Activated CD4-positive, CD25-positive, alpha-beta regulatory T cell treated with anti-CD3 and anti-CD28 coated beads, Interleukin-2, amount 50 U/mL, for 24 hours (primary cell): ENCODE data around the gene ERG.

ENCODE experiments used
- ATAC-seq, 2 donors: fragments of 150-1000 bp; cut with Tn5 transposase; one replicate each; pipeline ENCODE4 v1.10.0; 2021; ENCODE audit warnings: mild to moderate bottlenecking in 1 of 2, moderate library complexity in 1 of 2

The ERG gene

DNA sequence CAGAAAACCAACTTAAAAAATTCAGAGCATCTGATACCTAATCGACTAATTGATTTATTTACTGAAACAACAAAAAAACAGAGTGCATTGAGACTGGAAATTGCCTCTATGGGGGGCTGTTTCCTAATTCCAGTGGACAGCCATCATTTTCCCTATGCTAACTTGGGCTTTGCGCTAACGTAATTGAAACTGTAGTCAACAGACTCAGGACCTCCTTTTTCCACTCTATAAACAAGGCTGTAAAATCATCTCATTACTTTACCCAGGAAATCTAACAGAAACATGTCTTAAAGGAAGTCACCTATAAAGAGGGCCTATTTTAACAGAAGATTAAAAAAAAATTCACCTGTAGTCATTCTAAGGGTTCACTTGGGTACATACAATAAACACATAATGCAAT lies 2.1 kb downstream of the ERG start:
- no peak for ATAC-seq

DNA sequence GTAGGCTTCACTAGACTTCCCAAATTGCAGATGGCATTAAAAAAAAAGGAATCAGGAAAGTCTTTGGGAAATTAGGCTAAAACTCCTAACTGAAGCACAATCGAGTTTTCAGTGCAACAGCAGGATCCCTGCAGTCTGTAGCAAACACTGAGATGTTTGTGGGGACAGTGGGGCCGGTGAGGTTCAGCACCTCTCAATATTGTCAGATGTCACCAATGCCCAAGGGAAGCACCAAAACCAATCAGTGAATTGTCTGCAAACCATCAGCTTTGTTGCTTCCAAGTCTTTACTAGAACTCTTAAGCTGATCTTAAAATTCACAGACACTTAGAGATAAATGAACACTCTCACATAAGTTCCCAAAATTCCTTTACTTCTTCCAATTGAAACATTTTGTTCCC lies 2.6 kb downstream of the ERG start:
- no peak for ATAC-seq

DNA sequence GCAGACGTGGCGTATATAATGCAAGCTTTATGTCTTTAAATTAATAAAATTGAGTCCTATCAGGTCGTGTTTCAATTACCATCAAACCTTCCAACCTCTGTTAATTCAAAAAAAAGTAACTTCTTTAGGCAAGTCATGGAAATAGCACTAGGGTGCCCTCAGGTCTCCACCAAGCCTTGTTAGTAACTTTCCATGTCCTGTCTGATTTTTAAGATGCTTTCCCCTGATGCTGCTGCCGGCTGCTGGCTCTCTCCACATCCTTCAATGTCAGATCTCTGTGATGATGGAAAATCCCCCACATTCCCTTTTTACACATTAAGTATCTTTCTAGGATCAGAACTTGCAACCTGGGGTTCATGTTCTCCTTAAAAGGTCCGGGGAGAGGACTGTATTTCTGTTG lies 3.0 kb downstream of the ERG start:
- ATAC-seq = no peak

DNA sequence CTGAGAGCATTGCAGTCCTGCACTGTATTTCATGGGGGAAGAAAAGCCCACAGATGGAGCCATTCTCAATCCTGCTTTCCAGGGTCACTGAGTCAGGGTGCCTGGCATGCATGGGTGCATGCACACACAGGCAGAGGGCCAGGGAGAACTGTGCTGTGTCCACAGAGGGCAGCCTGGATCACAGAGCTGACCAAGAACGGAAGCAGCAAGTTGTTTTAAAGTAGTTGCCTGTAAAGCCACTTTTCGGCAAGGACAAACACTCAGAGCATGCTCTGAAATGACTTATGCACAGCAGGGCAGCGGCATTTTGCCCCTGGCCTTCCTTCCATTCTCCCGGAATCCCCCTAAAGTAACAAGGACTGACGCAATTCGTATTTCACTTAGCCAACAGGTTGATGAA lies 3.6 kb downstream of the ERG start:
- no peak for ATAC-seq

DNA sequence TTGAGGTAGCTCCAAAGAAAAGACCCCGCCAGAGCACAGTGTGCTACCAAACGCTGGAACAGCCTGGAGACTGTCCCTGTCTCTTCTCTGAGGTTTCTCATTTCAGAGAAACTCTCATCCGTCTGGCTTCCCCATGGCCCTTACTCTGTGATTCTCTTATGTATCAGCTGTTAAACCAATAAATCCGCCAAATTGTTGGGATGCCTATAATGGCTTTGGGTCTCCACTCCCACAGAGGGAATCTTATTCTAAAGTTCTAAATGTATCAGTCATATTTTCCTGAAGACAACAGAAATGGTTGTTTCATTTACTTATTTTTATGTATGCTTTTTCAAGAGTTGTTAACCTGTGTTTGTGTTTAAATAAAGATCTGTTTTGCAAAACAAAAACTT lies 4.0 kb downstream of the ERG start:
- ATAC-seq = no peak

DNA sequence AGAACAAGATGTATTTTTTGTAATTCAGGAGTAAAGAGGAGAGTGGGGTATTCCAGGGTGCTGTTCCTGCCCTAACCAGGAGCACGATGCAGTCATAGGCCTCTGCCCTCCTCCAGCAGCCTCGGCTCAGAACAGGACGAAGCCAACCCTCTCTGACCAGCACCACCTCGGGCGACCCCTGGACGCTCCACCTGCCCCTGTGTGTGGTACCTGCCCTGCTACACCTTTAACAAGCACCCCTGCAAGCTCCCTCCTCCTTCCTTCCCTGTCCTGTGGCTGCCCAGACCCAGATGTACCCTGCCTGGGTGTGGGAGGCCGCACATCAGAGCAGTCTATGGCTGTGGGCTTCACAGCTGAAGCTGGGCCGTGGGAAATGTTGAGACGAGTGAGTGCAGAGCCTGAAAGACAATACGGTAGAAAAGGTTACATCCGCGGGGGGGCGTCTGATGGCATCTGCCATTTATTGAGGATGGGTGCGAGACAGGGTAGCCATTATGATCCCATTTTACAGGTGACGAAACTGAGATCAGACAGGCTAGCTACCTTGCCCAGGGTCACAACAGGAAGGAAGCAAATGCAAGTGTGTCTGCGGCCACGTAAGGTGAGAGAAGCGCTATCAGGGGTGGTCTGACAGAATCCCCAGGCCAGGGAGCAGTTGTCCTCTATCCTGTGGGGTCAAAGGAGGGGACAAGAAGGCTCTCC lies 4.6 kb downstream of the ERG start:
- ATAC-seq = no peak

DNA sequence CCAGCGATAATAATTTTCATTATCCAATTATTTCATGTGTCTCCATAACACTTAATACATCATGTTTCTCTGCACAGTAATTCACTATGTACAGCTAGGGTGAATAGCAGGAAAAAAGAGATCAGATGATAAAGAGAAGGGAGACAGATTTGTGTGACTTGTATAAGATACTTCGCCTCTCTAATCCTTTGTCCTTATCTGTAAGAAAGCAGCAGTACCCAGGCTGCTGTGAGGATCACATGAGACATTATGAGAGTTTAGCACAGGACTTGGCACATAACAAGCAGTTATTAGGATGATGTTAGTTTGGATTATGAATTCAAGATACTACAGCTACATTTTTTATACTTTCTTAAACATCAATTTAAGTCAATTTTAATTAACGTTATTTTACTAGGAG lies 6.3 kb downstream of the ERG start:
- ATAC-seq = no peak

DNA sequence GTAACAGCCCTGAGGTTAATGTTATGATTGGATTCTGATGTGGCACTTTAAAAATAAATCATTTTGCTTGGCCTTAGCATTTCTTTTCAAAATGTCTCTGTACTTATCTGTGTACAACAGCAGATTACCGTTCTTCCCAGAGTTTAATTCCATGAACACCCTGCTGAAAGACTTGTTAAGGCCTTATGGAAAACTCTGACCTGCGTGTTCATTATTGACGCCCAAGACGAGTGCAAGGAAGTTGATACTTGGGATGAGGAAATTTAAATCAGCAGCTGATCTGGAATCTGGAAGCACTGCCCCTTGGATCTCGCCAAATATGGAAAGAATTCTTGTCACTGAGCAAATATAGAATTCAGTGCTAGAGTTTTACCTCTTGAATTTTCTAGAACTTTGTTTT lies 6.7 kb downstream of the ERG start:
- ATAC-seq = no peak

DNA sequence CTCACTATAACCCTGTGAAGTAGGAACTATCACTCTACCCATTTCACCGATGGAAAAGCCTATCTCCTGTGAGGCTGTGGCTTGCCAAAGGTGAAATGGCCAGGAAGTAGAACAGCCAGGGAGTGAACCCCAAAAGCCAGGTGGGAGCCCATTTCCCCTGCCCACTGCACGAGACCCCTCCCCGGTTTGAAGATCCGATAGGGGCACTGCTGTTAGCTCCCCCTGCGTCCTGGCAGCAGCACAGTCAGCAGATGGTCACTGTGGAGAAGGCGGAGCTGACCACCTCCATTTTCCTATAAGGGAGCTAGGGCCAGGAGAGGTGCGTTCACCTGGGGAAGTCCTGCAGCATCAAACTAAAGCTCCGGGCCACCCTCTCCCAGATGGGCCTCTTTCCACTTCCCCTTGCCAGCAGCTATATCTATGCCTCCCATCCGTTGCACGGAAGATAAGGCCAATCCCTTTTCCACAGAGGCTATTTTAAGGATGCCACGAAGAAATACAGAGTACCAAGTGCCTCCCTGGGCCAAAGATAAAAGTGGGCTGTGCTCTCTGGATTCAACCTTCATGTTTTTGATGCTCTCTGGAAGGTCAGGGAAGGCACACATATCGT lies 7.8 kb downstream of the ERG start:
- no peak for ATAC-seq

DNA sequence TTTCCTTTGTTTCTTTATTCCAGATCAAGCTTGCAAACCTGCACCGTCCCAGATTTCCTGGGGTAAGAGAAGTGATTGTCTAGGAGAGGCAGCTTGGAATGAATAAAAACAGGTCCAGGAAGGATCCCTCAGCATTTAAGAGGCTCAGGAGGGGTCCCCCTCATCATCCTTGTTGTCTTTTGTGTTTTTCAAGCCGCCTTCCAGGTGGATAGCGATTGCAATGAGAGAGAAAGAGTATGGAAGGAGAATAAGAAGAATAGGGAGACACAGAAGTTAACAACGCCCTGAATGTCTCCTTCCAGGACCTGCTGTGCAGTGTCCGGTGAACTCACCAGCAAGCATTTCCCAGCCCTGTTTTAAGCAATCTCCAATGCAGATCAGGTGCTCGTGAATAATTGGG lies 8.5 kb downstream of the ERG start:
- ATAC-seq = no peak

DNA sequence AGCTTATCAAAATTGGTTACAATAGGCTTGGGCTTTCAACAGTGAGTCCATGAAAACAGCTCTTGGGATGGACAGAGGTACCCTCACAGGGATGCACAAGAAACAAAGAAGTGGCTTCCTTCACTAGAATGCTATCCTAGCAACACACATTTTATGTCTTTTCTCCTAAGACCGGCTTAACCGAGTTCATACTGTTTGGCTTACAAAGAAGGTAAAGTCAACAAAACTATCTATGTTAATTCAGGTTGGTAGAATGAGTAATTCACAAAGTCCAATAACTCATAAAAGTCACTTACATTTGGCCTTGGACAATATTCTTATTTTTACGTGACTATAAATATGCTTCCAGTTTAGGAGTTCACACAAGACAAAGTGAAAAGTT lies 9.0 kb downstream of the ERG start:
- ATAC-seq = no peak

DNA sequence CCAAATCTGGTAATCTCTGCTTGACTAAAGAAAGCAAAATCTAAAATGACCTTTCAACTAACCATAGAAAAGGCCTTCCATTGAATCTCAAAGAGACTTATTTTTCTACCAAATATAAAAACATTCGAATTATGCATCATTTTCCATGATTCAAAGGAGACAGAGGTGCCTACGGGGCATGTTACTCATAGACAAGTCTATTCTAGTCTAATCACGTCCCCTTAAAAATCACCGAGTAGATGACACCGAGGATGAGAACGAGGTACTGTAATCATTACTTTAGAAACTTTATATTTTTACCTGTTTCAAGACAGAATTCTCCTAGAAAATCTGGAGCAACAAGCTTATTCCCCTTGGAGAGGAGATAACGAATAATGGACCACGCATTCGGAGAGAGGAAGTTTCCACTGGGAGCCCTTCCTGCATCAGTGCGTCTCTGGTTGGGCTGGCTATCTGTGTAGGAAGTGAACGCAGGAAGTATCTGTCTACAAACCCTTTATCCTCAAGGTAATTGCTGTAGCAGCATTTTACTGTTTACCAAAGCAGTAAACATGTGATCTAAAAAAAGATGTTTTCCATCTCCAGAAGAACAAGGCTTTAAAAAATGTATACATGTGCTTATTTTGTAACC lies 9.5 kb downstream of the ERG start:
- no peak for ATAC-seq

DNA sequence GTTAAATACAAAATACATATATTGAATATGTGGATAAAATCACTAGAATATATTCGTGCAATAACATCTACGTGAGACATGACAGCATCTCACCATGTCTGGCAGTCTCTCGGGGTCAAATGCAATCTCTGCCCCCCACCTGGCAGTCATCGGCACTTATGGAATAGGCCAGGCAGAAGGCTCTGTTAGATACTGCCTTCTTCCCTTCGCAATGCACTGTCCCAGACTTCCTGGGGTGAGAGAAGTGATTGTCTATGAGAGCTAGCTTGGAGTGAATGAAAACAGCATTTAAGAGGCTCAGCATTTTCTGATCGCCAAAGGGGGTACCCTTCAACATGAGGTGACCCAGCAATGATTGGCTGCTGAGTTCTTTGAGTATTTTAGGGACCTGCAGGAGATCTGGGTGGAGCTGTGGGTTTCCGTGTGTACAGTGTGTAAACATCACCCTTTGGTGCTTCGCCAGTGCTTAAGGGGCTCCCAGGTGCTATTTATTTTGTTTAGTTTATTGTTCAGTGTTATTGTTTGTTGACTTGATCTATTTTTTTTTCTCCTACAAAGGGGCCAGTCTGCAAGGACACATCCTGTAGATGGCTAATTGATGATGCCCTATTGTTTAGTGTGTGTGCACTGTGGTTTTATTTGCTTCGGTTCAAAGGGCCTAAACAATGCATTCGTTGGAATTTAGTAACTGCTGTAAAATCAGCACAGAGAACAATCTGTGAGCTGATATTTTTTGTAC lies 10.2 kb downstream of the ERG start:
- no peak for ATAC-seq

DNA sequence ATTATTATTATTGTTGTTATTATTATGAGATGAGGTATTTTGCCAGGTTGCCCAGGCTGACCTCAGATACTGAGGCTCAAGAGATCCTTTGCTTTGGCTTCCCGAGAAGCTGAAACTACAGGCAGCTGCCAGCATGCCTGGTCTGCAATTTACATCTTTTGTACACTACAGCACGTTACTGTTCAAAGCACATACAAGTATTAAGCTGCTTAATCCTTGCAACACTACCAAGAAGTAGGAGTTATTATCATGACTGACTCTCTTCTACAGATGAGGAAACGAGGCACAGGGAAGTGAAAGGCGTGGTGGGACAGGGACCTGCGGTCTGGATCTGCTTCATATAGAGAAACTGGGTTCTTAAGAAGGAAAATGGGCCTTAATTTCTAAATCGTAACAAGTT lies 11.6 kb downstream of the ERG start:
- no peak for ATAC-seq

DNA sequence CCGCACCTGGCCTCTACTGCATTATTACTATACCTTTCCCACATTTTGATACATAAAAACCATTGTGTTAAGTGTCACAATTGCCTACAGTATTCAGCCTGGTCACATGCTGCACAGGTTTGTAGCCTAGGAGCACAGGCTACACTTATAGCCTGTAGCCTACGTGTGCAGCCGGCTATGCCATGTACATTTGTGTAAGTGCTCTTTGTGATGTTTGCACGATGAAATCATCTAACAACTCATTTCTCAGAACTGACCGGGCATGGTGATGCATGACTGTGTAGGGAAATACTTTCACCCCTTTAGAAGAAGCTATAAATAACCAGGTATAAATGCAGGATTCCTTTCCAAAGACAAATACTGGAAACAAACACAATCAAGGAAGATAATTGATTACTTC lies 12.1 kb downstream of the ERG start:
- ATAC-seq = no peak

DNA sequence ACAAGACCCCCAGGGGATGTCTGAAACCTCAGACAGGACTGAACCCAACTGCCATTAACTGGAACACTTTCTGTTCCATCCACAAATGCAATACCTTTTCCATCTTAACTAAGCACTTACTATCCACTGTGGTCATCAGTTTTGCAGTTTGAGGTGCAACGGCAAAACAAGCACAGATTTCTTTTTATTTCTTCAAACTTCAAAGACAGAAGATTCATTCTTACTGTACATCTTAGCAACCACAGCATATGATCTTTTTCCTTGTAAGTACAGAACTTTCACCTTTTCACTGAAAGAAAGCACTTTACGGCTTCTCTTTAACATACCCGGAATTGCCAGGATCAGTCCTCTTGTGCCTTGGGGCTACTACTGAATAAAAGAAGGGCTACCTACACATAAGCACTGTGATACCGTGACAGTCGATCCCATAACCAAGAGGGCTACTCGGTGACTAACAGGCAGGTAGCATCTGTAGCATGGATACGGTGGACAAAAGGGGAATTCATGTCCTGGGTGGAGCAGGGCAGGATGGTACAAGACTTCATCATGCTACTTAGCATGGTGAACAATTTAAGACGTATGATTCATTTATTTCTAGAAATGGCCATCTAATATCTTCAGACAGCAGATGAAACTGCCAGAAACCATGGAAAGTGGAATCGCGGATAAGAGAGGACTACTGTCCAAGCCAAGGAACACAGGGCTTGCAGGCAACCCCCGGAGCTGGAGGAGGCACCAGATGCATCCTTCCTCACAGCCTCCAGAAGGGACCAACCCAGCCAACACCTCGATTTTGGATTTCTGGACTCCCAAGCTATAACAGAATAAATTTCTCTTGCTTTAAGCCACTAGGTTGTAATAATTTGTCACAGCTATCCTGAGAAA lies 18.4 kb downstream of the ERG start:
- ATAC-seq = no peak

DNA sequence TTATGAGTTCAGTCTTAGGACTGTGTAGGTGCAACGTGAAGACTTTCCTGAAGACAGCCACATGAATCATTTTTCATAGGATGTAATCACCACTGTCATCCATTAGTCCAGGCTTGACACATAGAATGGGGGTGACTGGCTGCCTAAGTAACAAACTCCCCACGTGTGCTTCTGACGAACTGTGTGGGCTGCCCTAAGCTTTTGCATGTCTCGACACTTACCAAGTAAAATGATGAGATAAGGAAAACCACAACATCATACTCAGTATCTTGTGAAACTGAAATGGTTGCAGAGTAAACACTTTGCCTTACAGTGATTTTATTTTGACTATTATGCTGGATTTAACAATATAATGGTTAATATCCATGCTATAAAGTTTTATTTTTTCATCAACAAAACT lies 19.5 kb downstream of the ERG start:
- ATAC-seq = peak; percentile 41 to 43

DNA sequence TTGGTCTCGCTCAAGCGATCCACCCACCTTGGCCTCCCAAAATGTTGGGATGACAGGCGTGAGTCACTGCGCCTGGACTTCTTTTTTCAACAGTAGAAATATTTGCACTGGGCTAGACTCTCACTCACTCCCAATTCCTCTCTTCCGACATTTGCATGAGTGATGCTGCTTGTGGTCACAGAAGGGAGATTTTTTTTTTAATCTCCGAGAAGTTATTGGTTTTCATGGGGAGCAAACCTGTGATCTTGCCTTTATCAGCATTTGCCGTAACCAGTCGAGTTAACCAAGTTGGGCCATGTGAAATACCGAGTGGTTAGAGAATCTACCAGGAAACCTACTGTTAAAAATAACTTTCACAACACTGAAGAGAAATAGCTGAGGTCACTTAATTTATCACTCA lies 21.1 kb downstream of the ERG start:
- ATAC-seq = no peak

DNA sequence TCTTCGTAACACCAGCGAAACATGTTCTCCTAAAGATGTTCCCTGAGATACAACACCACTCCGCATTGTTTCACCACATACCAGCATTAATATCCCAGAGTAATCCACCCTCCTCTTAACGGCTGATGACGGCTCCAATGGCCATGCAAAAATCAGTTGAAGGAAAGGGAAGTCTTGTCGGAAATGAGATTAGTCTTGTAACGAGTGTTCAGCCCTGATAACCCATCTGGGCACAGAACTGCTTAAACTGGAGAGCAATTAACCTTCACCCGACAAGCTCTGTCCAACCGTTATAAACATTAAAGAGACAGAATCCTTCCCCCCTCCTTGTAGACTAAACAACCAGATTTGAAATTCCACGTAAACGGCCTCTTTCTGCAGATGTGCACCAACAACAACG lies 21.9 kb downstream of the ERG start:
- ATAC-seq = no peak

DNA sequence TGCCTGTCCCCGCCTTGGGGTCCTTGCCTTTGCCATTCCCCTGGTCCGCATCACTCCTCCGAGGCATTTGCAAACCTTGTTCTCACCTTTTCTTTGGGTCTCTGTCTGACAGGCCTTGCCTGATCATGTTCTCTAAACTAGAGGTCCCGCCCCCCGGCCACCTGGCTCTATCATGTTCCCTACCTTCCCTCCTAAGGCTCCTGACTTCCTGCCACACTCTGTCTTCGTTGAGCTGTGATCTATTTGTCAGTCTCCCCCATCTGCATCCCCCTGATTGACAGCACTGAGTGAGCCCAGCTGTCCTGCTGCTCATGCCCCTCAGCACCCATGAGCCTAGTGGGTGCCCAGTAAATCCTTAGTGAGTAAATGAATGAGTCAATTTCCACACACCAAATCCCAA lies 22.8 kb downstream of the ERG start:
- no peak for ATAC-seq

DNA sequence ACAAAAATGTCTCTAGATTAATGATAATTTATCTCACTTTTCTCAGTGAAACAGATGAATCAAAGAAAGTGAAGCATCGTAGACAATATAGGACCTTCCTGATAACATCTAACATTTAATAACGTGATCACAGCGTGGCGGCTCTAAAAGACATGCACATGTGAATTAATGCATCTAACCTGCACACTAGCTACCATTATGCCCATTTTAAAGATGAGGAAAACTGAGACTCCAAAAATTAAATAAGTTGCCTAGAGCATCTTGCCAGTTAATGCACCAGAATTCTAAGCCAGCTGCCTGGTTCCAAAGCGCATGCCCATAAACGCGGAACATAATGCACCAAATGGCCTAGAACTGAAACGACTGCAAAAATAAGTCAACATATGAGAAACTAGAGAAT lies 23.5 kb downstream of the ERG start:
- ATAC-seq = no peak

DNA sequence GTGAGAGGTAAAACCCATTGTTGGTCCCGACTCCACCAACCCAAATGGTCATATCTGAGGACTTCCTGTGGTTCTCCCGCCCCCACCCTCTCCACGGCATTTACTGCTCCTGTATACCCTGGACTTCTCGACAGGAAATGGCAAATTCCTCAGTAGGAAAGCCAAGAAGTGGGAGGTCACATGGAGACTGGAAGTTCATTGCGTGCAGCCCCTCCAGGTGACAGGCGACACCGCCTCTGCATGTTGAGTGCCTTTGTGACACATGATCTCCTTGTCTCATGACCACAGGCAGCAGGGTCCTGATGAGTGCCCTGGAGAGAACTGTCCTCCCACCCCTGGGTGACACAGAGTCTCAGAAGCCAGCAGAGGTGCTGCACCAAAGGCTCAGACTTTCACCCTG lies 24.2 kb downstream of the ERG start:
- no peak for ATAC-seq
